ENCODE data around the gene PAK4.
"Not testable (repeated sequence)": the region's sequence is repeated elsewhere in the genome, so short reads cannot be mapped to it uniquely, and the experiment has no call there.

The PAK4 gene

DNA sequence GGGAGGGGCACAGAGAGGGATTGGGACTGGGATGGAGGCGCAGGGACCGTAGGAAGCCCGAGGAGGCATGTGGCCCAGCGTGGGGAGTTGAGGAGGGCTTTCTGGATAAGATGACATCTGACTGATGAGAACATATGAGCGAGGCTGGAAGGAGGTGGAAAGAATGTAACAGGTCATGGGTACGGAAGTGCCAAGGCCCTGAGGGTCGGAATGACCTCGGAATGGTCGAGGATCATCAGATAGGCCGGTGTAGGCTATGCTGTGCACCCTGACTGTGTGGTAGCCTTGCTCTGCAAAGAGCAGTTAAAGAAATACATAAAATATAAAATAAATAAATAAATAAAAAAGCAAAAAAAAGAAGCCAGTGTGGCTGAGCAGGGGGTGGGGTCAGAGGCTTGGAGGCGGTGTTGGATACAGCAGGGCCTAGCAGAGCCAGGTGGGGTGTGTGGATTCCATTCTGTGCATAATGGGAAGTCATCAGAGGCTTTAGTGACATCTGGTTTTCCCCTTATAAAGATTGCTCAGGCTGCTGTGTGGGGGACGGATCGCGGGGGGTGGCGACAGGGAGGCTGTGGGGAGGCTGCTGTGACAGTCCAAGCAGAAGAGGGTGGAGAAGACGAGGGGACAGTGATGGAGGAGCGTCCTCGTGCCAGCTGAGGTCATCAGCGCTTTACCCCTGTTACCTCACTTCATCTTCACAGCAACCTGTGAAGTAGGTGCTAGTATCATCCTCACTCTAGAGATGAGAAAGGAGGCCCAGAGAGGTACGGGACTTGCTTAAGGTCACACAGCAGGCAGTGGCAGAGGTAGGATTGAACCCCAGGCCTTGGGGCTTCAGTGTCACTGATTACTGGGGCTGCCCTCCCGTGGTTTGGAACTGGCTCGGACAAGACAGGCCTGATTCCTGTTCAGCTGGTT, 5.0 kb downstream of the PAK4 start:
- no peak for ATAC-seq

DNA sequence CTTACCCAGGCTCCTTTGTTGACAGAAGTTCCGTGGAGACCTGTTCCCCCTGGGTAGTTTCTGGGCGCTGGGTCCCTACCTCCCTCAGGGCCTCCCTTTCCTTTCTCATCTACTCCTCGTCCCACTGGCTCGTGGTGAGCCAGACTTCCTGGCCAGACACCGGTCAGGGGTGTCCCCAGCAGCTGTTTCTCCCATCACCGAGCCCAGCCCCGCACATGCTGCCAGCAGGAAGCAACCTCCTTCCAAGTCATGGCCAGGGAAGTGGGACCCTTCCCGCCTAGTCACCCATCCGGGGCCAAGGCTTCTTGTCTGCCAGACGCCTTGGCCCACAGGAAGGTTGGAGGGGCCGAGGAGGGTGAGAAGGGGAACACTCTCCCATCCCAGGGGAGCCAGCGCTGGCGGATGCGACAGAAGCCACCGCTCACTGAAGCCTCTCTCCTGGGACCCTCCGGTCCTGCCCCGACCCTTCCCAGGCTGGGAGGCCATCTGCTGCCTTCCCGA, 5.7 kb downstream of the PAK4 start:
- ATAC-seq: no peak

DNA sequence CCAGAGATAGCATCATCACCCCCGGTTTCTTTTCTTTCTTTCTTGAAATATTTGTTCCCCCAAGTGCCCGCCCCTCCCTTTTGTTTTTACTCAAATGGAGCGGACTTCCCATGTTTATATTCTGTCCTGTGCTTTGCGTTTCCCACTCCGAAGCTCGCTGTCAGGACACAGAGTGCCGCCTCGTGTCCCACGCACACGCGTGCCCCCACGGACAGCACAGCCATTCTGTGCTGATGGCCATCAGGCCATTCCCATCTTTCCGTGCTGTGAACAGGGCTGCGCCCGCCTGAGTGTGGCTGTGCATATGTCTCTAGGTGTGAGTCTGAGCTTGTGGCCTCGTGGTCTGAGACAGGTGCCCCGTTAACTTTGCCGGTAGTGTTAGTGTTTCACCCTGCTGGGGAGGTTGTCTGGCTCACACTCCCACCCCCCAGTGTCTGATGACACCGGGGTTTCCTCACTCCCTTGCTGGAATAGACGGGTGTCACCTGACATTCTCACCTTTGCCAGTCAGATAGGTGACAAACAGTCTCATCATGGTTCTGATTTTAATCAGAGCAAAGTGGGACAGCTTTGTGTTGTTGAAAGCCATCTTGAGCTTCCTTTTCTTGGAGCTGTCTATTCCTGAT, 6.9 kb downstream of the PAK4 start:
- ATAC-seq: peak; percentile 44 to 64

DNA sequence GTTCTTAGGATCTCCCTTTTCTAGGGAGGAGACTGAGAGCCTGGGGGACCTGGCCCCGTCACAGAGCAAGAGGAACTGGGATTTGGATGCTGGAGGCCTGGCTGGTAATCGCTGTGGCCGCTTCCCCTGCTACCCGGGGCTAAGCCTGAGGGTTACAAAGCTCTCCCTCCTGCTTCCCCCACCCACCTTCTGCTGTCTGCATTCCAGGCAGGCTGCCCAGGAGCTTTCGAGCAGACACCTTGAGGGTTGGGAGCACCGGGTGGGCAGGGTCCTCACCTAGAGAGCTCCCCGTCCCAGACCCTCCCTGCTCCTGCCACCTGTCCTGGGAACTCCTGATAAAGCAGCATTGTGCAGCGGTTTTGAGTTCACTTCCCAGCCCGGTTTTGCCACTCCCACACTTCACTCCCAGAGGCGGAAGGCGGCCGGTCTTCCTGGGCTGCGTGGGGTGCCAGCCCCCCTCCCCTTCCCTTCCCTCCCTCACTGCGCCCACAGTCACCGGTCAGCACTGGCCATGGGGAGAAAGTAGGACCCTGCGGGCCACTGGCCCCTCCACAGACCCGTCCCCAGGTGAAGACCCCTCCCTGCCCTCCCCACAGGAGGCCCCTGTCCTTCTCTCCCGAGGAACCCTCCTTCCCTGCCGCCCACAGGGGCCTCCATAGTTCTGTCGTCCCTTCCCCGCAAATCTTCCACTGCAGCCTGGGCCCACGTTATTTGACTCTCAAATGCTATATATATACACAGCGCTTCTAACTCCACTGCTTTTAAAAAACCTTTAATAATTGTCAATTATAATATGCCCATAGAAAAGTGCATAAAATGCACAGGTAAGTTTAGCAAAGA, 8.1 kb downstream of the PAK4 start:
- no peak for ATAC-seq

DNA sequence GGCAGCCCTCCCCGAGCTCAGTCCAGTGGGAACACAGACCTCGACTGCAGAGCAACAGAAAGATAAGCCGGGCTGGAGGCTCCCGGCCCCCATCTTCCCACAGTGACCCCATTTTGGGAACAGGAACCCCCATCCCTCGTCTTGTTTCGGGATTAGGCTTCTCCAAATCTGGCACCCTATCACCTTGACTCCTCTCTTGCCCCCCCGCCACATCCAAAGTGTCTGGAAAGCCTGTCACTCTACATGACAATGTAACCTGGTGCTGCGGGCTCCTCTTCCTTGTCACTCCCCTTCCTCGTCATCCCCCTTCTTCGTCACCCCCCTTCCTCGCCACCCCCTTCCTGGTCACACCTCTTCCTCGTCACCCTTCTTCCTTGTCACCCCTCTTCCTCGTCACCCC, 10.1 kb downstream of the PAK4 start:
- no peak for ATAC-seq

DNA sequence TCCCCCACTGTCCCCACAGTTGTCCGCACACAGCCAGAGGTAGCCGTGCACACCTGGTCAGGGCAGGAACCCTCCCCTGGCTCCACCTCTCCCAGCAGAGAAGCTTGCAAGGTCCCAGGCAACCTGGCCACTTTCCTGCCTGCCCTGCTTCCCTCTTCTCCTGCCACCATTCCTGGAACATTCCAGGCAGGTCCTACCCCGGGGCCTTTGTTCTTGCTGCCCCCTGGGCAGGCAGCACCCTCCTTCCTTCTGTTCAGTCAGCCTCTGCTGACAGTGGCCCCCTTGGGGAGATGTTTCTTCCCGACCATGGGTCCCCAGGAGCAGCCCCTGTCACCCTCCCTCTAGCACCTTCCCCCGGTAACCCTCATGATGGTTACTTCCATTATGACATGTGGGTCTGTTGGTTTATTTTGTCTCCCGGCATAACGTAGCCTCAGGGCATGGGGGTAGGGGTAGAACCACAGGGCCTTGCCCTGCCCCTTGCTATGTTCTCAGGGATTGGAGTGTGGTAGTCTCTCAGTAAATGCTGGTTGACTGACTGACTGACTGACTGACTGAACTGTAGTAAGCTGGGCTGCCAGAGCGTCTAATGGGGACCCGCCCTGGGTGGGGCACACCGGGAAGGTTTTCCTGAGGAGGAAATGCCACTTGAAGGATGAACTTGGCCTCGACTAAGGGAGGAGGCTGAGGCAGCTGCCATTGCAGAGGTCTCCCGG, 10.8 kb downstream of the PAK4 start:
- no peak for ATAC-seq

DNA sequence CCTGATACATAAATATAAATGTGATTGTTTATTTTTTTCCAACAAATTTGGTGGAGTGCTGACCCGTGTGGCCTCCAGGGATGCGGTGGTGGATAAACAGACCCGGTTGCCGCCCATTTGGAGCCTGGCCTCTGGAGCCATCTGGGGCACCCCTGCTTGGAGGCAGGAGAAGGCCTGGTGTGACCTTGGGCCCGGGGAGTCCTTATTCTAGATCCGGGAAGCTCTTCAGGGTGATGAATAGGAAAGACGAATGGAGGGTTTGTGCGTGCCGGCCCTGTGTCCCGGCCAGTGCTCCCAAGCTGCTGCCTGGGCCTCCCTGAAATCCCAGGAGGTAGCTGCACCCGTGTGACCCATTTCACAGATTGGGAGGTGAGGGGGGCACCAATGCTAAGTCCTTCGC, 11.5 kb downstream of the PAK4 start:
- ATAC-seq: no peak

DNA sequence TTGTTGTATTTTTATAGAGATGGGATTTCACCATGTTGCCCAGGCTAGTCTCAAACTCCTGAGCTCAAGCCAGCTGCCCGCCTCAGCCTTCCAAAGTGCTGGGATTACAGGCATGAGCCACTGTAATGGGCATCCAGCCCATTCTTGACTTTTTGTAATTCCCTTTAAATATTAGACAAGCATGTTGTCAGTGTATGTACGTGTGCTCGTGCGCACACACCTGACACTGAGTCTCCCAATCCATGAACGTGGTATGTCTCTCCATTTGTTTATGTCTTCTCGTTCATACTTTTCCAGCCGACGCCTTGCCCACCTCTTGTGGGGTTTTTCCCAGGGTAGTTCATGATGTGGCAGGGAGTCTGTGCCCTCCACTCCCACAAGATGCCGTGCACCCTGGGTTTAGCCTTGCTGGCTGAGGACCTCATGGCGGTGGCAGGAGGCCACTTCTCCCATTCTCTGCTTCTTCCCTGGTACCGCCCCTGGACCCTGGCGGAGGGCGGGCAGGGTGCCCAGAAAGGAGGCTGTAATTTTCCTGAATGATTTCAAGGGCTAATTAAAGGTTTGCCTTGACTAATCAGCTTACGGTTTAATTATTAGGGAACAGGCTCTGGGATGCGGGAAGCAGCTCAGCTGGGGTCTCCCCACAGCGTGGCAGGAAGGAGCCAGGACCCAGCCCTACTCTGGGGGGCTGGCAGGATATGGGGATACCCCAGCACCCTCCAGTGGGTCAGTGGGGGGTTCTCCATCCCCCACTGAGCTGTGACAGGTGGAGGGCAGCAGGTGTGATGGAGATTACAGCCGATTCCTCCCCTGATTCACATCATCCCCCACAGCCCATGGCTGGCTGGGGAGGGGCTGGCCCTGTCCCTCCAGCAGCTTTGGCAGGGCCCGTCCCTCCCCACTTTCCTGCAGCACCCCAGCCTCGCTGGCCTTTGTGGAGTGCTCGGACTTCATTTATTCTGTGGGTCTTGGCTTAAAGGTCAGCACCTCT, 12.9 kb downstream of the PAK4 start:
- ATAC-seq: no peak

DNA sequence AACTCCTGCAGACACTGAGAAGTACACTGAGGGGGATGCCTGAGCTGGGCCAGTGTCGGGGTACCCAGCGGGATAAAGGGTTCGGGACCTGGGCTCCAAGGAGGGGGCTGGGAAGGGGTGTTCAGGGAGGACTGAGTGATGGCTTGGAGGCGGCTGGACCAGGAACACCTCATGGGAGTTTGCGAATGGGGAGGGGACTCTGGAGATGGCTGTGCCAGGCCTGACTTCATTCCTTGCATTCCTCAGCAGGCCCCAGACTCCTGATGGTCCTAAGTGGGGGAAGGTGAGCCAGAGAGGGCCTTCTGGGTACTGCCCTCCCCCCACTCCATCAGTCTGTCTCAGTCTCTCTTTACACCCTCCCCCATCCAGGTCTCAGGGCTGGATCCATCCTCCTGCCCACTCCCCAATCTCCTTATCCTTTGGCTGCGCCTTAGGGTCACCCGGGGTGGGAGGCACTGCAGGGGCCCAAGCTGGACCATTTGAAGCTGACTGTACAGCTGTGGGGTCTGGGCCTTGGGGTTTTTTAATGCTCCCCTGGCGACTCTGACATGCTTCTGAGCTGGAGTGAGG, 13.8 kb downstream of the PAK4 start:
- no peak for ATAC-seq

DNA sequence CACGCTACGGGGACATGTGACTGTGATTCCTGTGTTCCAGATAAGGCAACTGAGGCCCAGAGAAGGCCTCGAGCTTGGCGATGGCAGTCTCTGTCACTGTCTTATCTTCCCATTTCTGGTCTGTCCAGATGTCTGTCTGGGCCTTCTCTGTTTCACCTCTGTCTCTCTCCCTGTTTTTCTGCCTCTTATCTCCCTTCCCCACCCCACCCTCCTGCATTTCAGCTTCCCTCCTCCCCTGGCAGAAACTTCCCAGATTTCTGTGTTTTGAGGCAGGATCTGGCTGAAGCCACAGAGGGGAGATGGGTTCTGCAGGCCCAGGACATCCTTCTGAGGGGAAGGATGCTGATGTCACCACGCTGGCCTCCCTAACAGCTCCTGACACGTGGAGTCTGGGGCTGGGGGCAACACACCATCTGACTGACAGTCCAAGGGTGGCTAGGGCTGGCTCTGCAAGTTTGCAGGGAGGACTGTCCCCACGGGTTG, 14.4 kb downstream of the PAK4 start:
- no peak for ATAC-seq

DNA sequence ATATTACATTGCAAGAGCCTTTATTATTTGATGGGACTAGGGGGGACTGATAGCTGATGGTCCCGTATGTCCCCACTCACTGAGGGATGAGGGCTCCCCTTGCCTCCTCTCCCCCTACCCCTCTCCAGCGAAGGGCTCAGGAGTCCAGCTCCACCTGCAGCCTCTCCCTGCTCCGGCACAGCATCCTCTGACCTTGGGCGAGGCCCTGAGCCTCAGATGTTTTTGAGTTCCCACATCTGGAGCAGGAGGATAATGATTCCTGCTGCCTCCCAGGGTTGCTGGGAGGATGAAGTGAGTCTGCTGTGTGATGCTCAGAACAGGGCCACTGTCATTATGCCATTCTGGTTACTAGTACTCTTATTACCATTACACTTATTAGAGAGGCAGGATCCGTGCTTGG, 15.0 kb downstream of the PAK4 start:
- no peak for ATAC-seq

DNA sequence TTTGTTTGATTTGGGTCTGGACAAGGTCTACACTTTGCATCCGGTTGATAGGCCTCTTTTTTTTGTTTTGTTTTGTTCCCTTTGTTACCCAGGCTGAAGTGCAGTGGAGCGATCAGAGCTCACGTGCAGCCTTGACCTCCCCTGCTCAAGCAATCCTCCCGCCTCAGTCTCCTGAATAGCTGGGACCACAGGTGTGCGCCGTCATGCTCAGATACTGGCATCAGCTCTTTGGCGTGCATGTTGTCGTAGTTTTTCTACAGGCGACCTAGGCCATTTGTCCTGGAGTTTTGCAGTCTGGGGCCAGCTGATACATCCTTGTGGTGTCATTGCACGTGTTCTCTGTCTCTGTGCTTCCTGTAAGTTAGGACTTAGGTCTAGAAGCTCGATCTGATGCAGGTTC, 16.3 kb downstream of the PAK4 start:
- ATAC-seq: no peak

DNA sequence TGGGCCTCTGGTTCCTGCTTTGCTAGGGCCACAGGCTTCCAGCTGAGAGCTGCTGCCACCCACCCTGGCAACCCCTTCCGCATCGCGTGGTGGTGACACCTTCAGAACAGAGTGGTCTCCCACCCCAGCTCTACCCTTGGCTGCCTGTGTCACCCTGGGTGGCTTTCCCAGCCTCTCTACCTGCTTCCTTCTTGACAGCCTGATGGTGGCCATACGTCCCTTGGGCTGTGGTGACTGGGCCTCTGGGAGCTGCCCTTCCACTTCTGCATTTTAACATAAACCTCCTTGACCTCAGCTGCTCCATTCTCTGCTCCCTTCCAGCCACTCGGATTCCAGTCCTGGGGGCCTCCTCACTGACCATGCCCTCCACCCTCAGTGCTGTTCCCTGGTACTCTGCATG, 17.0 kb downstream of the PAK4 start:
- no peak for ATAC-seq

DNA sequence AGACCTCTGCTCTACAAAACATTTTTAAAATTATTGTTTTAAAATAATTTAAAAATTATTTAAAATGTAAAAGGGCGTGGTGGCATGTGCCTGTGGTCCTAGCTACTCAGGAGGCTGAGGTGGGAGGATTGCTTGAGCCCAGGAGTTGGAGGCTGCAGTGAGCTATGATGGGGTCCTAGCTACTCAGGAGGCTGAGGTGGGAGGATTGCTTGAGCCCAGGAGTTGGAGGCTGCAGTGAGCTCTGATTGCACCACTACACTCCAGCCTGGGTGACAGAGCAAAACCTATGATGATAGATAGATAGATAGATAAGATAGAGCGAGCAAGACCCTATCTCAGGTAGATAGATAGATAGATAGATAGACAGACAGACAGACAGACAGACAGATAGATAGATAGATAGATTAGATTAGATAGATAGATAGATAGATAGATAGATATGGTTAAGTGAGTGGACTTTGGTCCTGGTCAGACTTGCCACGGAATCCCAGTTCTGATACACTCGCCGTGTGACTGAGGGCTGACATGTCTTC, 18.2 kb downstream of the PAK4 start:
- not testable (repeated sequence) for ATAC-seq

DNA sequence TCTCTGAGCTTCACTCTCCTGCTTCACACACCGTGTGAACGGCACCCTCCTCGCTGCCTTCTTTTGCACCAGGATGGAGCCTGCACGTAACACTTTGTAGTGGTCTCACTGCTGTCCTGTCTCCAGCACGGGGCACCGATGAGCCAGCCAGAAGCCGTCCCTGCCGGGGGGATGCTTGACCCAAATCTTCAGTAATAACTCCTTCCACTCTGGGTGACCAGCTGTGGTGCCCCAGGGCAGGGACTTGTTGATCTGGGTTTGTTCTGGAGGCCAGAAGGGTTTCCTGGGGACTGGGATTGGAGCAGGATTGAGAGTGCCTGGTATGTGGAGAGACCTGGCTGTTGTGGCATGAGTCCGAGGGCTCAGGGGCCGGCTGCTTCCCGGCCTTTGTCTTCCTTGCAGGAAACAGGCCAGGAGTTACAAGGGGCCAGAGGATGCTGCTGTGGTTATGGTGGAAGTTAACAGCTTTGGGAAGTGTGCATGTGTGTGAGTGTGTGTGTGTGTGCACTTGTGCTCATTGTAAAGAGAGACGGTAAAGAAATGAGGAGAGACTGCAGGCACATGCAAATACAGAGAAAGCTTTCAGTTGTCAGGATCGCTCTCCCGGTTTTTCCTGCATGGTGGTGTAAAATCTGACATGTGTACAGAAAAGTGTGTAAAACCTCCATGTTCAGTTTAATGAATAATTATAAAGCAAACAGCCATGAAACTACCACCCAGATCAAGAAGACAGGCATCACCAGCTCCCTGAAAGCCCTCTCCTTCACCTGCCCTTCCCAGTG, 18.9 kb downstream of the PAK4 start:
- no peak for ATAC-seq

DNA sequence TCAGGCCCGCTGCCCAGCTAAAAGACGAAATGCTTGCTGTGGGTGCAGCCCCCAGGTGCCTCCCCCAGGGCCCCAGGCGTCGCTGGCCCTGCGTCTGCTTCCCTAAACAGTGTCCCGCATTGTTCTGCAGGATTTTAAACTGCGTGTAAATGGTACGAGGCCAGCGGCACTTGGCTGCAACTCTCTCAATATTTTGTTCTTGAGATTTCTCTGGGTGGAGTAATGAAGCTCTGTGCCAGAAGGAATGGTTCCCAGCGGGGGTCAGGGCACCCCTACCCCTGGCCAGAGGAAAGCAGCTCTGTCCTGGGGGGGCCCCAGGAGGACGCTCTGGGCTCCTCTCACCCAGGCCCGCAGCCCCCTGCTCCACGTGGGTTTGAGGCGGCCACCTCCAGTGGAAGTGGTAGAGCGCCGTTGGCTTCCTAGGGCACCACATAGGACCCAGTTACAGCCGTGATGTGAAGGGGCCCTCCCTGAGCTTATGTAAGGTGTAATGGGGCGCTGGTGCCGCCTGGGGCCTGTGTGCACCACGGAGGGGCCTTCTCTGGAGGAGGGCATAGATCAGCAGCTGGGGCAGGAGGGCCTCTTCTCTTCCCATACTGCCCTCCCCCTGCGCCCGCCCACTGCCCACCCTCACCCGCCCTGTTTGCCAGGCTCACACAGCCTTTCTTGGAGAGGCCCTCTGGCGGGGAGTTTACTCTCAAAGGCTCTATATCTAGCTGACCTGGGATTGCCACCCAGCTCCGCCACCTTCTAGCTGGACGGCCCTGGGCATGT, 19.8 kb downstream of the PAK4 start:
- ATAC-seq: no peak

DNA sequence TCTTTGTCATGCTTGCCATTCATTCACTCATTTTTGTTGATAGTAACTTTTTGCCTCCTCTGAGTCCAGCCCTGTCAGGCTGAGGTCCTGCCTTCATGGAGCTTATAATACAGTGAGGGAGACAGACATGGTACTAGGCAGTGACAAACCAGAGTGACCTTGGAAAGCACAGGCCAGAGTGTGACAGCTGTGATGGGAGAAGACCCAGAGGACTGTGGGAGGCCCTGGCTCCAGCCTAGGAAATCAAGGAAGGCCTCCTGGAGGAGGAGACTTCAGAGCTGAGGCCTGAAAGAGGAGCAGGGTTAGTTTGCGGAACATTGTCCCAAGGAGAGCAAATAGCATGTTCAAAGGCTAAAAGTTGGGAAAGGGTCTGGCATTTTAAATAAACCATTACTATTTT, 20.5 kb downstream of the PAK4 start:
- no peak for ATAC-seq

DNA sequence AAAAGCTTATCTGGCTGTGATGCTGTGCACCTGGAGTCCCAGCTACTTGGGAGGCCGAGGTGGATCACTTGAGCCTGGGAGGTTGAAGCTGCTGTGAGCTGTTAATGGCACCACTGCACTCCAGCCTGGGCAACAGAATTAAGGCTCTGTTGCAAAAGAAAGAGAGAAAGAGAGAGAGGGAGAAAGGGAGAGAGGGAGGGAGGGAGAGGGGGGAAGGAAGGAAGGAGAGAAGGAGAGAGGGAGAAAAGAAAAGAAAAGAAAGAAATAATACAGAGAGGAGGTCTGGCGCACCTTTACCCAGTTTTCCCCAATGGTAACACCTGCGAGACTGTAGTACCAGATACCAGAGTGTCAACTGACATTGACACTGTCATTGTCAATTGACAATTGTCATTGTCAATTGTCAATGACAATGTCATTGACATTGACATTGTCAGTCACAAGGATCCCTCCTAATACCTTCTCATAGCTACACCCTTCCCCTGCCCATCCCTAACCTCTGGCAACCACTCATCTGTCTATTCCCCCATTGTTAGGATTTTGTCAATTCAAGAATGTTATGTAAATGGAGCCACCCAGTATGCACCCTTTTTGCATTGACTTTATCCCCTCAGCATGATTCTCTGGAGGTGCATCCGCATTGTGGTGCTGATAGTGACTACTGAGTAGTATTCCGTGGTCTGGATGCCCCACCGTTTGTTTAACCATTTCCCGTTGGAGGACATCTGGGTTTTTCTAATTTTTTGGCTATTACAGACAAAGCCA, 21.3 kb downstream of the PAK4 start:
- ATAC-seq: no peak
